Transverse colon (tissue), 4 donors: ENCODE measurements around the gene PTPRQ.

Source experiments
- EP300 ChIP-seq: sonication (generic); formaldehyde crosslinking; IDR thresholded peaks from one replicate; pipeline ENCODE4 v1.6.1; 2017; ENCODE audit warnings: antibody characterized with exemption, low read depth
- POLR2A ChIP-seq: fragments of 450-650 bp; IDR thresholded peaks from one replicate; pipeline ENCODE4 v1.6.1; 2016; ENCODE audit warnings: antibody characterized with exemption, mild to moderate bottlenecking, moderate library complexity
- POLR2AphosphoS5 ChIP-seq, 3 donors: sonication (generic); formaldehyde crosslinking; IDR thresholded peaks; one replicate each; pipeline ENCODE4 v1.6.1; 2016; ENCODE audit warnings: antibody characterized with exemption in 3 of 3
- TF ChIP-seq, protein P1 (sequence below), 5 experiments: fragments of 200-600 bp in 3 of 5; fragments of 450-650 bp in 2 of 5; sonication (generic) in 3 of 5; IDR thresholded peaks; 1 replicate in 2 of 5; 2 replicates in 3 of 5; pipeline ENCODE4 v1.5.1; 2016 to 2017; ENCODE audit warnings: antibody characterized with exemption in 5 of 5, inconsistent platforms in 3 of 5, mild to moderate bottlenecking in 2 of 5, moderate library complexity in 1 of 5

DNA sequence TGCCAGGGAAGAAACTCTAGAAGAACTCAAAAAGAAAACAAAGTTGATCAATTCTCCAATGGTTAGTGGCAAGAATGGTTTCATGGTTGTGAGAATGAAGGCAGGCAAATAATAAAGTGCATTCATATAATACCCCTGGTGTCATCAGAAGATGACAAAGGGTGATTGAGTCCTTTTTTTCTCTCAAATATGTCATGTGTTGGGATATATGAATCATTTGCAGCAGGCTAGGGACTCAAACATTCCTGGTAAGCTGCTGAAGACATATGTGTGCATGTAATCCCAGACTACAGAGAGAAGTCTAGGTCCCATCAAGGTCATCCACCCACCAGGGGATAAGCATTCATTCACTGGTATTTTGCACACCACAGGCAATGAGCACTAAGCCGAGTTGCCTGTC lies 181.0 kb downstream of the PTPRQ start:
- TF ChIP-seq, protein P1, sequence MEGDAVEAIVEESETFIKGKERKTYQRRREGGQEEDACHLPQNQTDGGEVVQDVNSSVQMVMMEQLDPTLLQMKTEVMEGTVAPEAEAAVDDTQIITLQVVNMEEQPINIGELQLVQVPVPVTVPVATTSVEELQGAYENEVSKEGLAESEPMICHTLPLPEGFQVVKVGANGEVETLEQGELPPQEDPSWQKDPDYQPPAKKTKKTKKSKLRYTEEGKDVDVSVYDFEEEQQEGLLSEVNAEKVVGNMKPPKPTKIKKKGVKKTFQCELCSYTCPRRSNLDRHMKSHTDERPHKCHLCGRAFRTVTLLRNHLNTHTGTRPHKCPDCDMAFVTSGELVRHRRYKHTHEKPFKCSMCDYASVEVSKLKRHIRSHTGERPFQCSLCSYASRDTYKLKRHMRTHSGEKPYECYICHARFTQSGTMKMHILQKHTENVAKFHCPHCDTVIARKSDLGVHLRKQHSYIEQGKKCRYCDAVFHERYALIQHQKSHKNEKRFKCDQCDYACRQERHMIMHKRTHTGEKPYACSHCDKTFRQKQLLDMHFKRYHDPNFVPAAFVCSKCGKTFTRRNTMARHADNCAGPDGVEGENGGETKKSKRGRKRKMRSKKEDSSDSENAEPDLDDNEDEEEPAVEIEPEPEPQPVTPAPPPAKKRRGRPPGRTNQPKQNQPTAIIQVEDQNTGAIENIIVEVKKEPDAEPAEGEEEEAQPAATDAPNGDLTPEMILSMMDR (IDR thresholded peaks at IDR 0.05), result no peak
- TF ChIP-seq POLR2A, result no peak
- no peak for TF ChIP-seq POLR2AphosphoS5 (IDR thresholded peaks at IDR 0.05)
- TF ChIP-seq EP300, result no peak
